Memory B cell (primary cell): ENCODE measurements around the gene ACOX3.
"Not testable (repeated sequence)": the region's sequence is repeated elsewhere in the genome, so short reads cannot be mapped to it uniquely, and the experiment has no call there.

Source experiments
- ATAC-seq: fragments of 150-1000 bp; cut with Tn5 transposase; 2 replicates; pipeline ENCODE4 v1.10.0; 2021; ENCODE audit warnings: low read depth, mild to moderate bottlenecking, moderate library complexity
- DNase-seq, 2 donors: peaks; one replicate each; pipeline ENCODE4 v3.0.0; 2022; ENCODE audit warnings: low spot score in 2 of 2
- H3K27ac Mint-ChIP-seq: one replicate; pipeline ENCODE4 v1.8.0; 2022; ENCODE audit warnings: mild to moderate bottlenecking, moderate library complexity, mixed read lengths
- H3K27me3 Mint-ChIP-seq: one replicate; pipeline ENCODE4 v1.8.0; 2022; ENCODE audit warnings: mixed read lengths
- H3K36me3 Mint-ChIP-seq: one replicate; pipeline ENCODE4 v1.8.0; 2022; ENCODE audit warnings: mild to moderate bottlenecking, mixed read lengths
- H3K4me1 Mint-ChIP-seq: one replicate; pipeline ENCODE4 v1.8.0; 2022; ENCODE audit warnings: mixed read lengths
- H3K4me3 Mint-ChIP-seq: one replicate; pipeline ENCODE4 v1.8.0; 2022; ENCODE audit warnings: mild to moderate bottlenecking, moderate library complexity, mixed read lengths
- H3K9me3 Mint-ChIP-seq: one replicate; pipeline ENCODE4 v1.8.0; 2022; ENCODE audit warnings: mixed read lengths

ACOX3 gene

GRCh38 chr4:8433136-8433535 lies 7.4 kb downstream of the ACOX3 start:
- Mint-ChIP-seq H3K9me3 (no peaks in the 10 kb centered on the region), H3K4me3 (no peak overlapping the region), H3K27ac (no peak overlapping the region), H3K36me3 (peaks cover 4% of the 10 kb centered on the region), H3K27me3 (no peaks in the 10 kb centered on the region), H3K4me1 (peaks cover 37% of the 10 kb centered on the region)
- no peak for DNase-seq
- ATAC-seq = no peak

- no peak overlapping the region for H3K27ac Mint-ChIP-seq
- H3K4me3 Mint-ChIP-seq = no peak overlapping the region
- no peaks in the 10 kb centered on the region for H3K36me3 Mint-ChIP-seq
- DNase-seq (no peak), ATAC-seq (no peak)
- H3K4me1 Mint-ChIP-seq = peaks cover 37% of the 10 kb centered on the region
- H3K27me3 Mint-ChIP-seq = no peaks in the 10 kb centered on the region
- H3K9me3 Mint-ChIP-seq = no peaks in the 10 kb centered on the region
These were observed 9.0 kb downstream of the ACOX3 start for GRCh38 chr4:8431553-8431952.

DNA sequence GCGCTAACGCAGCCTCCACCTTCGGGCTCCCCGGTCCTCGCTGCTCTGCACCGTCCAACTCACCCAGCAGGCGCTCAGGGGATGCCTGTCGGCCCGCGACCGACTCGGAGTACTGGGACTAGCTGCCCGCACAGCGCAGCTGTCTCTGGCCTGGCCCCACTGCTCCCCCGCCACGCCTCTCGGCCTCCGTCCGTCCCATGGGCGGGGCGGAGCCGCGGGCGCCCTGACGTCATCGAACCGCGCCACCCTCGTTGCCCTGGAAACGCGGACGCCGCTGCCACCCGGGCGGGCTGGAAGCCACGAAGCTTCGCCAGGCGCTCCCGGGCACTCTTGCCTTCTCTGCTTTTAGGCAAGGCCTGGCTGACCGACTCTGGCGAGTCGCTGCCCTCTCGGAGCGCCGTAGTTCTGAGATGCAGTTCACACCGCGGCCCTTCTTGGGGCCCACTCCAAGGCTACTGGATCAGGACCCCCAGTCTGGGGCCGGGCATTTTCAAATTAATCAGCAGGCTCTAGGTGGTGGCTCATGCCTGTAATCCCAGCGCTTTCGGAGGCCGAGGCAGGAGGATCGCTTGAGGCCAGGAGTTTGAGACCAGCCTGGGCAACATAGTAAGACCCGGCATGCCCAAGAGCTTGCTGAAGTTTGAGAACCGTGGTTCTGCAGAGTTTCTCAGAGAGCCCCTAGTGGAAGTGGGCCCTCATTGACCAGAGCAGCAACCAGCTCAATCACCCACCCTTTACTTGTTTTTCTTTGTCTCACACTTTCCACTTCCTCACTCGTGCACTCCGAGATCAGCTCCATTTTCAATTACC lies 12.0 kb downstream of the ACOX3 start:
- ATAC-seq (peak; percentile 90), DNase-seq (peak; percentile 95 to 100)
- H3K9me3 Mint-ChIP-seq = no peaks in the 10 kb centered on the region
- no peaks in the 10 kb centered on the region for H3K27me3 Mint-ChIP-seq
- peak overlapping the region; percentile 99 for H3K4me3 Mint-ChIP-seq
- peak overlapping the region; percentile 97 for H3K27ac Mint-ChIP-seq
- peaks cover 24% of the 10 kb centered on the region for H3K4me1 Mint-ChIP-seq
- no peaks in the 10 kb centered on the region for H3K36me3 Mint-ChIP-seq

GRCh38 chr4:8427761-8428287 lies 12.7 kb downstream of the ACOX3 start:
- Mint-ChIP-seq H3K9me3 (no peaks in the 10 kb centered on the region), H3K4me1 (peaks cover 21% of the 10 kb centered on the region), H3K36me3 (no peaks in the 10 kb centered on the region), H3K27ac (peak overlapping the region; percentile 97), H3K4me3 (peak overlapping the region; percentile 99), H3K27me3 (no peaks in the 10 kb centered on the region)
- ATAC-seq (peak; percentile 69), DNase-seq (no peak)

- H3K27me3 Mint-ChIP-seq = no peaks in the 10 kb centered on the region
- H3K4me3 Mint-ChIP-seq = peak overlapping the region; percentile 99
- peaks cover 23% of the 10 kb centered on the region for H3K4me1 Mint-ChIP-seq
- DNase-seq (no peak), ATAC-seq (no peak)
- H3K27ac Mint-ChIP-seq = no peak overlapping the region
- H3K9me3 Mint-ChIP-seq = no peaks in the 10 kb centered on the region
- H3K36me3 Mint-ChIP-seq = no peaks in the 10 kb centered on the region
These were observed 13.3 kb downstream of the ACOX3 start for GRCh38 chr4:8427262-8427661.

- H3K9me3 Mint-ChIP-seq = no peaks in the 10 kb centered on the region
- peaks cover 17% of the 10 kb centered on the region for H3K4me1 Mint-ChIP-seq
- H3K36me3 Mint-ChIP-seq = no peaks in the 10 kb centered on the region
These were observed 17.7 kb downstream of the ACOX3 start for GRCh38 chr4:8422786-8423185.

GRCh38 chr4:8422327-8422726 lies 18.2 kb downstream of the ACOX3 start:
- Mint-ChIP-seq H3K4me3 (no peak overlapping the region), H3K27me3 (no peaks in the 10 kb centered on the region), H3K36me3 (no peaks in the 10 kb centered on the region), H3K9me3 (no peaks in the 10 kb centered on the region), H3K4me1 (peaks cover 15% of the 10 kb centered on the region), H3K27ac (no peak overlapping the region)
- no peak for DNase-seq
- no peak for ATAC-seq

More at GRCh38 chr4:8422786-8423185, 17.7 kb downstream of the ACOX3 start:
- Mint-ChIP-seq H3K27me3 (no peaks in the 10 kb centered on the region), H3K27ac (no peak overlapping the region), H3K4me3 (no peak overlapping the region)
- DNase-seq (no peak), ATAC-seq (no peak)

DNA sequence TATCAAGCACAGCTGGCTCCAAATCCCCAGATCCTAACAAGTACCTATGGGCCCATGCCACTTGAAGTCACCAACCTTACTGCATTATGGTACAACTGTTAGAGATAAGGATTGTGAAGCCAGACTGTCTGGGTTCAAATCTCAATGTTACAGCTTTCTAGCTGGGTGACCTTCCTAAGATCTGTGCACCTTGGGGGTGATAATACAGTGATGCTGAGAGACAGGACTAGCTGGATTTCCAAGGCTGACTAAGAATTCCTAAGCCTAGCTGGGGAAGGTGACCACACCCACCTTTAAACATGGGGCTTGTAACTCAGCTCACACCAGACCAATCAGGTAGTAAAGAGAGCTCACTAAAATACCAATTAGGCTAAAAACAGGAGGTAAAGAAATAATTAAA lies 20.4 kb downstream of the ACOX3 start:
- not testable (repeated sequence) for H3K9me3 Mint-ChIP-seq, H3K4me1 Mint-ChIP-seq, DNase-seq, H3K27me3 Mint-ChIP-seq, H3K4me3 Mint-ChIP-seq, H3K36me3 Mint-ChIP-seq, ATAC-seq
- peak overlapping the region; percentile 2 for H3K27ac Mint-ChIP-seq

DNA sequence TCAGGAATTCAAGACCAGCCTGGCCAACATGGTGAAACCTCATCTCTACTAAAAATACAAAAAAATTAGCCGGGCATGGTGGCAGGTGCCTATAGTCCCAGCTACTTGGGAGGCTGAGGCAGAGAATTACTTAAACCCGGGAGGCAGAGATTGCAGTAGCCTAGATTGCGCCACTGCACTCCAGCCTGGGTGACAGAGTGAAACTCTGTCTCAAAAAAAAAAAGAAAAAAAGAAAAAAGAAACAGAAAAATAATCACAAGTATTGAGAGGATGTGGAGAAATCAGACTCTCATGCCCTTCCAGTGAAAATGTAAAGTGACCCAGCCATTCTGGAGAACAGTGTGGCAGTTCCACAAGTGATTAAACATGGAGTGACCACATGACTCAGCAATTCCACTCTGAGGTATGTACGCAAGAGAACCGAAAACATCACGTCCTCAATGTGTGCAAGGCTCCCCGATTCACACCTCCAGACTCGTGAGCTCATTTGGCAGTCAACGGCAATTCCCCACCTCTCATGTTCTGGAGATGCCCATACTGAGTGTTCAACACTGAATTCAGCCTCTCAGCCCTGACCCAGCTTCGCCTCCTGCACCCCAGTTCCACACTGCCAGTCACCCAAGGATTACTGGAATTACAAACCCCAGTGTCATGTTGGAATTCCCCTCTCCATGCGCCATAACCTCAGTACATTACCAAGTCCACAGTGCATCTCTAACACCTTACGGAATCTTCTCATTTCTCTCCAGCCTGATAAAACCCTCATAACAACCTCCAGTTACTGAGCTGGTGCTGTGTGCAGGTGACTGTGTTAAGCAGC lies 21.1 kb downstream of the ACOX3 start:
- H3K27ac Mint-ChIP-seq = peak overlapping the region; percentile 2
- no peaks in the 10 kb centered on the region for H3K27me3 Mint-ChIP-seq
- no peak overlapping the region for H3K4me3 Mint-ChIP-seq
- DNase-seq = no peak
- H3K9me3 Mint-ChIP-seq = no peaks in the 10 kb centered on the region
- peak; percentile 34 for ATAC-seq
- peaks cover 10% of the 10 kb centered on the region for H3K4me1 Mint-ChIP-seq
- H3K36me3 Mint-ChIP-seq = peaks cover 11% of the 10 kb centered on the region

DNA sequence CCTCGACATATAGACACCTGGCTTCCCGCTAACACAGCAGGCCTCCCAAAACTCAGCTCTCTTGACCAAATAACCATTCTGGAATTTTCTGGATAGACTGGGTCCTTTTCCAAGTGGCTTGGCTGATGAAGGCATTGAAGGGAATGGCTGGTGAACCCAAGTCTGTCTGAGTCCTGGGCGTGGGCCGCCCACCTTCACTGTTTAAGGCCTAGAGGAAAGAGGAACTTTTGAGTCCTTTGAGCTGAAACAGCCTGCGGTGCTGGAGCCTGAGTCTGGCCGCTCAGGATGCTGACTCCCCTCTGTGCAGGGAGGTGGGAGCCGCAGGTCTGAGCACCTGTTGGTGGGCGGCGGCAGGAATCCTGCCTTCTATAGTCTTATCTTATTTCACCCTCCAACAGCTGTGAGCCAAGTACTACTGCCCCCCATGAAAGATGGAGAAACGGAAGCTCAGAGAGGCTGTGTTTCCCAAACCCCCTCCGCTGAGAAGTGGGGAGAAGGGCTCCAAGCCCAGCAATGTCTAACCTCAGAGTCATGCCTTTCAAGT lies 23.4 kb downstream of the ACOX3 start:
- peaks cover 23% of the 10 kb centered on the region for H3K36me3 Mint-ChIP-seq
- H3K4me1 Mint-ChIP-seq = peaks cover 11% of the 10 kb centered on the region
- ATAC-seq (no peak), DNase-seq (no peak)
- H3K9me3 Mint-ChIP-seq = no peaks in the 10 kb centered on the region
- no peak overlapping the region for H3K27ac Mint-ChIP-seq
- no peaks in the 10 kb centered on the region for H3K27me3 Mint-ChIP-seq
- no peak overlapping the region for H3K4me3 Mint-ChIP-seq

DNA sequence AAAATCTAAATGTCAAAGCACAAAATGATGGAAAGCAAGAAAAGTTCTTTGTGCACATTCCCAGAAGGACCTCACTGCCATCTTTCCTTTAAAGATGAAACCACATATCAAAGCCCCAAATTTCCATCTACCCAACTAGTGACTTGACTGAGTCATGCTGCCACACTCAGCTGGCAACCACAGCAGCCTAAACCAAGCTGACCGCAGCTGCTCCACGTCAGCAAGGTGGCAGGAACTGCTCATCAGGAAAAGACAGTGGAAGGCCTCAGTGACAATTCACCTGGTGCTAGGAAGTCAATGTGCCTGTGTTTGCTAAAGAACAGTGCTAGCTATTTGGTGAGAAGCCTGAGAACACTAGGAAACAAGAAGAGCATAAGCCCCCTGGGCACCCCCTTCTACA lies 26.1 kb downstream of the ACOX3 start:
- Mint-ChIP-seq H3K4me1 (peaks cover 6% of the 10 kb centered on the region), H3K9me3 (no peaks in the 10 kb centered on the region), H3K36me3 (peaks cover 32% of the 10 kb centered on the region), H3K27me3 (no peaks in the 10 kb centered on the region), H3K27ac (no peak overlapping the region), H3K4me3 (no peak overlapping the region)
- DNase-seq (no peak), ATAC-seq (no peak)

DNA sequence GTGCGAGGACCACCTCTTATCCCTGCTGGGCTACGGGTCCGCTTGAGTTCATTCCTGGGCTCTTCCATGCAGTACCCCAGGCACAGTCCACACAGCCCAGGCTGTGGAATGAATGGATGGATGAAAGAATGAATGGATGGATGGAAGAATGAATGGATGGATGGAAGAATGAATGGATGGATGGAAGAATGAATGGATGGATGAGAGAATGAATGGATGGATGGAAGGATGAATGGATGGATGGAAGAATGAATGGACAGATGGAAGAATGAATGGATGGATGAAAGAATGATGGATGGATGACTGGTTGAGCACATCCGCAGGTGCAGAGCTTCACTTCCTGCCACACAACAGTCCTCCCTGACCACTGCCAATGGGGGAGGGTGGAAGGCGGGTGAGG lies 28.2 kb downstream of the ACOX3 start:
- no peak overlapping the region for H3K27ac Mint-ChIP-seq
- DNase-seq (no peak), ATAC-seq (no peak)
- no peak overlapping the region for H3K4me3 Mint-ChIP-seq
- H3K9me3 Mint-ChIP-seq = no peaks in the 10 kb centered on the region
- no peaks in the 10 kb centered on the region for H3K27me3 Mint-ChIP-seq
- H3K4me1 Mint-ChIP-seq = peaks cover 6% of the 10 kb centered on the region
- H3K36me3 Mint-ChIP-seq = peaks cover 34% of the 10 kb centered on the region

GRCh38 chr4:8411351-8412180 lies 29.0 kb downstream of the ACOX3 start:
- Mint-ChIP-seq H3K27ac (no peak overlapping the region), H3K4me1 (peaks cover 6% of the 10 kb centered on the region), H3K4me3 (no peak overlapping the region), H3K9me3 (no peaks in the 10 kb centered on the region), H3K36me3 (peaks cover 34% of the 10 kb centered on the region), H3K27me3 (no peaks in the 10 kb centered on the region)
- ATAC-seq (no peak), DNase-seq (no peak)
